Measurements from ENCODE around the gene PGAP3.
A peak's percentile ranks its signal among the peaks of the same experiment; 100 is the strongest.

The PGAP3 gene

DNA sequence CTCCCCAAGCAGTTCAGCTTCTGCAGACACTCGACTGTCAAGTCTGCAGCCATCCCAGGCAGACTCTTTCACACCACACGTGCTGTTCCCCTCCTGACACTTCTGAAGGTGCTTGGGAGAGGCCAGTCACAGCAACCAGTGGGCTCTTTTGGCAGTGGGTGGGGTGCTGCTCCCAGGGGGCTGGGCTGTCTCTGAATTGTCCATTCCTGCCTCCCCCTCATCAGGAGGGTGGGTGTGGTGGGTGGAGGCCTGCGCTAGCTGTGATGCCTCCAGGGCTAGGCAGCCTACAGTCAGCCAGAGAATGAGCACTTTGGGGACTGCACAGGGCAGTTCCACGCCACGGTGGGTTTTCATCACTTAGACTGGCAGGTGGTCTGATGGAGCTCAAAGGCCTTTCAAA lies 40.6 kb downstream of the PGAP3 start:
- H3K27ac ChIP-seq: no peak overlapping the region
- H3K4me3 ChIP-seq: no peak overlapping the region

DNA sequence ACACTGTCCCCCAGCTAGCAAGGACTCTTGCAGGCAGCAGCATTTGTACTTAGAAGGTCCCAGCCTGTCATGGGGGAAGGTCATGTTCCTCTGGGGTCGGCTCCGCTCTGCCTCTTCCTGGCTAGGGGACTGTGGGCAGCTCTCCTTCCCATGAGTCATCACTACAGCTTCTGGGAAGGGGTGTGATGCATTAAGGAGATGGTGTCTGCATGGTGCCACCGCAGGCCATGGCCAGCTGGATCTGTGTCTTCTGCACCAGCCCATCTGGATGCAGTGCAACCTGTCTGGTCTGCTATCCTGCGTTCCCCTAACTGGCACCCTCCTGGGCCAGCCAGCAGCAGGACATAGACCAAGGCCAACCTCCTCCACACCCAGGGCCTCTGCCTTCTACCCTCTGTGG lies 44.6 kb downstream of the PGAP3 start:
- H3K4me3 ChIP-seq: no peak overlapping the region
- H3K27ac ChIP-seq: no peak overlapping the region

DNA sequence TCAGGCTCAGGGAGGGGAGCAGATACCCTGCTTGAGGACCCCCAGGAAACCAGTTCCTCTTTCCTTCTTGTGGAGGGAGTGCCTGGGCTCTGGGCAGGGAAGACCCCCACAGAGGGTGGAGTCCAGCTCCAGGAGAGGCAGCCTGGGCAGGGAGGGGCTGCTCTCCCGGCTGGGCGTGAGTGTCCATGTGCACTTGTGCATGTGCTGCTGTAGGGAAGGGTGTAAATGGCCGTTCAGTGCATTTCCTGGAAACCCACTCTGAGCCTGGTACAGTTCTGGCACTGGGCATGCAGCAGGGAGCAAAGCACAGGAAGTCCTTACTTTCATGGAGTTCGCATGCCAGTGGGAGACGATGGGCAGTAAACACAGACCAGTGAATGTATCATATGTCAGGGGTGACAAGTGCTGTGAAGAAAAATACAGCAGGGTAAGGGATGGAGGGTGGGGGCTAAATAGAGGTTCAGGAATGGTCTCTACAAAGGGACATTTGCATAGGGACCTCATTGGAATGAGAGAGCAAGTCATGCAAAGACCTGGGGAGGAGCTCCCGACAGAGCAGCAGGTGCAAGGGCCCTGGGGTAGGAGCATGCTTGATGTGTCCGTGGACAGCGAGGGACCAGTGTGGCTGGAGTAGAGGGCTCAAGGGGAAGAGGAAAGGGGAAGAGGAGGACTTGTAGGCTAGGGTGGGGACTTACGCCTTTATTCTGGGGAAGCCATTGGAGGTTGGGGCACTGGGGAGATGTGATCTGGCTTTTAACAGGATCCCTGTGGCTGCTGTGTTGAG lies 45.4 kb downstream of the PGAP3 start:
- Histone ChIP-seq H3K4me3 (no peak overlapping the region), H3K27ac (no peak overlapping the region)

DNA sequence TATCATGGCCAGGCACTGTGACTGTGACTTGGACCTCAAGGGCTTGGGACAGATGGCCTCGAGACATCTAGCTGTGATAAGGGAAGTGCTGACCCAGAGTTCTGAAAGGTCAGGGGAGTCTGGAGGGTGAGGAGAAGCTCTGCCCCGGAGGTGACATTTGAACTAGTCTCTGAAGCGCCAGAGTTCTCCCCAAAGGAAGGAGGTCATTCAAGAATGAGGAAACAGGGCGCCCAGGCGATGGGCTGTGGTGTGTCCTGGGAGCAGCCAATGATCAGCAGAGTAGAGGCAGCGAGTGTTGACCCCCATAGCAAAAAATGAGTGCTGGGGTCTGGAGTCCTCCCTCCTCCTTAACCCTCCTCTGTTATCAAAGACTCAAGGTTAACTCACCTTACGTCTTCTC lies 46.0 kb downstream of the PGAP3 start:
- H3K27ac ChIP-seq: no peak overlapping the region

GRCh38 chr17:39641097-39641496 lies 46.8 kb downstream of the PGAP3 start:
- Histone ChIP-seq H3K27ac (peak overlapping the region in 2 of 21 experiments; percentile 9 to 31), H3K4me3 (no peak overlapping the region)

More for the DNA sequence above, 46.0 kb downstream of the PGAP3 start:
- H3K4me3 ChIP-seq: no peak overlapping the region

- H3K4me3 ChIP-seq: no peak overlapping the region
Measured at GRCh38 chr17:39640591-39641031, 47.2 kb downstream of the PGAP3 start.

DNA sequence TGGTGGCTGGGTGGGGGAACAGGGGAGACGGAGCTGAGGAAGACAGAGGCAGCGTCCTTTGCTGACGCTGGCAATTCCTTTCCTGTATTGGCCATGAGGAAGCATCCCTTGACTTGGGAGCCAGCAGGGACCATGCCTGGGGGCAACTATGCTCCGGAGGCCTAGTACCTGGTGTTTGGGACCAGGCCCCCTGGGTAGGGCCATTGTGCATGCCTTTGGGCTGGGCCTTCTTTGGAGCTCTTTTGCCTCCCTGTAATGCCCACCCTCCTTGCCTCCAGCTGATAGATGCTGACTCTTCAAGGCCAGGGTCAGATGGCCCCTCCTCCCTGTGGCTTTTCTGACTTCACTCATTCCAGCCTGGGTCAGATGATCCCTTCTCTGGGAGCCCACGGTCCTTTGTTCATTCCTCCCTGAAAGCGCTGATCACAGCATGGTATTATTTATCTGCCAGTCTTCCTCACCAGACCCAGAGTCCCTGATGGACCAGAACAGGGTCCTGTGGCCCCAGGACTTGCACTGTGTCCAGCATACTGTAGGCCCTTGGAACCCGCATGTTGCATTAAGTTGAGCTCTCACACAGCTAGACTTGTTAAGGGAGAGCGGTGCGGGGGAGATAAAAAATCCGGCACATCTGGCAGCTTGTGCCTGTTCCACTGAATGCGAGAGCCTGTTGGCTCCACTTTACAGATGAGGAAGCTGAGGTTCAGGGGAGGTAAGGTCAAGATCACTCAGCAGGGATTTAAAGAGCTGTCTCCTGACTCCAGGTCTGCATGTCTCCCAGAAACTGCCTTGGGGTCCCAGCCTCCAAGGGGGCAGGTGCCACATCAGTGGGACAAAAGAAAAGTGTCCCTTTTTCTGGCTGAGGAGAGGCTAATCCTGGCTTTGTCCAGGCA lies 48.0 kb downstream of the PGAP3 start:
- Histone ChIP-seq H3K27ac (peak overlapping the region in 2 of 21 experiments; percentile 27 to 32), H3K4me3 (no peak overlapping the region)

More at GRCh38 chr17:39640591-39641031, 47.2 kb downstream of the PGAP3 start:
- peak overlapping the region in 4 of 21 experiments; percentile 9 to 32 (median 29) for H3K27ac ChIP-seq

- no peak overlapping the region for H3K4me3 ChIP-seq
- no peak overlapping the region for H3K27ac ChIP-seq
Measured at GRCh38 chr17:39639043-39639442, 48.8 kb downstream of the PGAP3 start.

DNA sequence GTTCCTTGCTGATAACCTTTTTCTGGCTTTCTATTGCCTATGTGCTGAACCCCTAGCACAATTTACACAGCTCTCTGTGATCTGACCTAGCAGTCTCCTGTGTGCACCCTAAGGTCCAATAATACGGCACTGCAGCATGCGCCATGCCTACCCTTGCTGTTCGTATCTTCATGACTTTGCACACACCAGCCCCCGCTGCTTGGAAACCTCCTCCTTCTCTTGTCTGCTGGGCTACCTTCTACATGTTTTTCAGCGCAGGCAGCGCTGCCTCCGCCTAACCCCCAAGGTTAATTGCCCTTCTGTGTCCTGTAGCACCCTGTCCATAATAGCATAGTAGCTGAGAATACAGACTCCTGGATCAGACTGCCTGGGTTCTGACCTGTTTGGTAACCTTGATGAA lies 49.5 kb downstream of the PGAP3 start:
- peak overlapping the region in 3 of 7 experiments; percentile 85 to 93 (median 89) for H3K4me3 ChIP-seq
- peak overlapping the region in 2 of 21 experiments; percentile 90 to 96 for H3K27ac ChIP-seq

DNA sequence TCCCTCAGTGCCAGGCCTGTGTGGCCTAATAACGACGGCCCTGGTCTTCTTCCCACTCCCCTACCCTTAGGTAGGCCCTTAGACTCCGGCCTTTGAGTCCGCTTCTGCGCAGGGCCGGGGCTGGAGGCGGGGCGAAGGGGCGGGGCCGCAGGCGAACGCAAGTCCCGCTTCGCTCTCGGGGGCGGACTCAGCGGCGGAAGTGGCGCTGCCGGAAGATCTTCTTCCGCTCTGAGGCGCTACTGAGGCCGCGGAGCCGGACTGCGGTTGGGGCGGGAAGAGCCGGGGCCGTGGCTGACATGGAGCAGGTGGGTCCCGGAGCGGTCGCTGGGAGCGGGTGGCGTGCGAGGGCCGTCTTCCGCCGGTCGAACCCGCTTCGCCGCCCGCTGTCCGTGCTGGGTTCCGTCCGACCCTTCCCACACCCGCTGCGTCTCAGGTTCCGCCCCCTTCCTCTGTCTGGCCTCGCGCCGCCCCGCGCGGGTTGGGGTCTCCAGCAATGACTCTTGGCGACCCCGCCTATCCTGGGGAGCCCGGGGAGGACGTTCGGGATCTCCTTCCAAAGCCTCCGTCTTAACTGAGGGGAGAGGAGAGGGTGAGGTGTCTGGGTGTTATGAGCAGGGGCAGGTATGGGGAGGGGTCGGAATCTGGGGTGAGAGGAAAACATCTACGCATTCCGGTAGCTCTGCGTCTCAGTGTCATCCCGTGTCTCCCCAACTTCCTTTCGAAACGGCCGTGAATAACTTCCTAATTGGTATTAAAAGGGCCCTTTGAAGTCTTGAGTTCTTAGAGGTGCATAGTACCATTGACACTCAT lies 50.7 kb downstream of the PGAP3 start, which contains the start of gene STARD3:
Gene STARD3, plus strand, starts transcription at position 218 of the 810 bp plus-strand sequence. CDS start 16,388 bp downstream, outside the sequence.
- Histone ChIP-seq H3K4me3 (peak within 1 kb of the TSS; percentile 70 to 97 (median 85)), H3K27ac (peak within 1 kb of the TSS; percentile 86 to 99 (median 95))

GRCh38 chr17:39636587-39636926 lies 51.3 kb downstream of the PGAP3 start:
- peak overlapping the region; percentile 70 to 97 (median 85) for H3K4me3 ChIP-seq
- H3K27ac ChIP-seq: peak overlapping the region in 20 of 21 experiments; percentile 86 to 99 (median 95)

DNA sequence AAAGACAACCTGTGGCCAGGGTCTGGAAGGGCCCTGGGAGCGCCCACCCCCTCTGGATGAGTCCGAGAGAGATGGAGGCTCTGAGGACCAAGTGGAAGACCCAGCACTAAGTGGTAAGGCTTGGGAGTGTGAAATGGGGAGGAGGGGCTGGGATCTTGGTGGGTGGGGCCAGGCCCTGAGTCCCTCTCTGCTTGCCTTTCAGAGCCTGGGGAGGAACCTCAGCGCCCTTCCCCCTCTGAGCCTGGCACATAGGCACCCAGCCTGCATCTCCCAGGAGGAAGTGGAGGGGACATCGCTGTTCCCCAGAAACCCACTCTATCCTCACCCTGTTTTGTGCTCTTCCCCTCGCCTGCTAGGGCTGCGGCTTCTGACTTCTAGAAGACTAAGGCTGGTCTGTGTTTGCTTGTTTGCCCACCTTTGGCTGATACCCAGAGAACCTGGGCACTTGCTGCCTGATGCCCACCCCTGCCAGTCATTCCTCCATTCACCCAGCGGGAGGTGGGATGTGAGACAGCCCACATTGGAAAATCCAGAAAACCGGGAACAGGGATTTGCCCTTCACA lies 52.2 kb downstream of the PGAP3 start:
- Histone ChIP-seq H3K4me3 (no peak overlapping the region), H3K27ac (peak overlapping the region in 4 of 21 experiments; percentile 90 to 97 (median 90))

DNA sequence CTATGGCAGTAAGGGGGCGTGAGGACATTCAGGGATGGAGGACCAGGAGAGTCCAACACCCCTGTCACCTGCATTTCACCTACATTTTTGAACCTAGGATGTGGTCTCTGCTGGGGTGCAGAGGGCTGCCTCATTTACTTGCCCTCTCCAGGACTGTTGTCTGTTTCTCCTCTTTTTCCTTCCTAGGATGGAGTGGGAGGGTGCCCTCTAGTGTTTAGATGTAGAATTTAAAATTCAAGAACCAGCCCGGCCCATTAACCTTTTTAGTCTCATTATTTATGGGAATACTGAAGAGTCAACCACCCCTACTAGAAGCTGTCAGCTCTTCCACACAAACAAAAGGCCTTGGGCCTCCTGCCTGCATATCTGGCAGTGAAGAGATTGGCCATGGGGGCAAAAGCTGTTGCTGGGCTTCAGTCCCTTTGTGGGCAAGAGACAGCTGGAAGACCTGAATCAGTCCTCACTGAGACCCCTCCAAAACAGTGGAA lies 53.4 kb downstream of the PGAP3 start:
- H3K27ac ChIP-seq: peak overlapping the region in 1 of 21 experiments; percentile 12
- no peak overlapping the region for H3K4me3 ChIP-seq

DNA sequence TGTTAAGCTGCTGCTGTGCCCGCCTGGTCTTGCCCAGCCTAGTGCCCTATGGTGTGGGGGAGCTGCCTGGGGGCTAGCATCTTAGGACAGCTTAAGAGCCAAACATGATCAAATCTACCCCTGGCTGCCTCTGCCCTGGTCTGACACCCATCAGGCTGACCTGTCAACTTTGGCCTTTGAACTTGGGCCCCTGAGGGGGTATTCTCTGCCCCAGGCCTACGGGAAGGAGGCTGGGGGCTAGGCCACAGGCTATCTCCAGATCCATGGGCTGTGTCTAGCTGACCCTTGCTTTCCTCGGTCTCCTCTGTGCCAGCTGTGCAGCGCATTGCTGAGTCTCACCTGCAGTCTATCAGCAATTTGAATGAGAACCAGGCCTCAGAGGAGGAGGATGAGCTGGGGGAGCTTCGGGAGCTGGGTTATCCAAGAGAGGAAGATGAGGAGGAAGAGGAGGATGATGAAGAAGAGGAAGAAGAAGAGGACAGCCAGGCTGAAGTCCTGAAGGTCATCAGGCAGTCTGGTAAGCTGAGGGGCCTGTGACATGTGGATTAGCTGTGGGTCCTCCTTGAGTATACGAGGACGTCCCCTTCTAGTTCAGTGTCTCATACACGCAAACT lies 54.2 kb downstream of the PGAP3 start:
- H3K27ac ChIP-seq: peak overlapping the region in 2 of 21 experiments; percentile 12 to 39
- H3K4me3 ChIP-seq: no peak overlapping the region

GRCh38 chr17:39632153-39632941 lies 55.5 kb downstream of the PGAP3 start:
- no peak overlapping the region for H3K4me3 ChIP-seq
- H3K27ac ChIP-seq: peak overlapping the region in 7 of 21 experiments; percentile 0 to 65 (median 28)

DNA sequence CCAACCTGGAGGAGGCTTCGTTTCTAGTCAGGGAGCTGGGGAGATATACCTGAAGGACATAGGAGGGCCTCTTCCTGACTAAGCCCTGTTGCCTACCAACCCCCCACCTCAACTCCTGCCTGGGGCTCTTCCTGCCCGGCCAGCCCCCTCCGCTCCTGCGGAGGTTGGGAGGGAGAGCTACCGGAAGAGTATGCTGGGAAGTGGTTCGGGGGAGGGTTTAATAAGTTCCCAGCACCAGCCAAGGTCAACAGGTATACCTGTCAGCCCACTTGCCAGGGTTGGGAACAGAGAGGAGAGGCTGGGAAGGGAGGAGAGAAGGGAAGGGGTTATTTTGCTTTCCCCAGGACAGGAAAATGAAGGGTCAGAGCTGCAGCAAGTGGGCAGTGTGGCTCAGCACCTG lies 56.5 kb downstream of the PGAP3 start:
- no peak overlapping the region for H3K4me3 ChIP-seq
- H3K27ac ChIP-seq: peak overlapping the region in 3 of 21 experiments; percentile 0 to 65 (median 8)

- Histone ChIP-seq H3K27ac (peak overlapping the region in 3 of 21 experiments; percentile 10 to 42 (median 21)), H3K4me3 (no peak overlapping the region)
Measured at GRCh38 chr17:39629898-39630297, 58.0 kb downstream of the PGAP3 start.

DNA sequence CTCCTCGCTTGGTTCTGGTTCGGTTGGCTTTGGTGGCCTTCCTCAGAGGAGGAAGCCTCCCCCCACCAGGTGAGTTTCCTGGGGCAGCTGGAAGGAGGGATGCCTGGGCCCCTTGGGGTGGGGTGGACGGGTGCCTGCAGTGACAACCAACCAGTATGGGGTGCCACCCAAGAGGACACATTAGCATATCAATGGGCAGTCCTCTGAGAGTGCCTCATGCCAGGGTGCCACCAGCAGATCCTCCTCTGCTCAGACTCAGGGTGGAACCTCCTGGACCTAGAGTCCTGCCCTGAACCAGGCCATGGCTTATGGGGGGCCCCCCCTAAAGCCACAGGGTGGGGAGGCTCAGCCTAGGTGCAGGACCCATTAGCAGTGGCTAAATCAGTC lies 58.4 kb downstream of the PGAP3 start:
- no peak overlapping the region for H3K4me3 ChIP-seq
- H3K27ac ChIP-seq: peak overlapping the region in 4 of 21 experiments; percentile 10 to 42 (median 27)
